Skin epidermis (tissue), 12 donors: ENCODE data around the gene PLCD3.

Experiments used
- H3K27ac ChIP-seq, 21 experiments: fragments of 200-600 bp; sonication (generic) in 11 of 21; one replicate each; pipeline ENCODE4 v1.5.0; 2020; ENCODE audit warnings: mild to moderate bottlenecking in 3 of 21, inconsistent platforms in 2 of 21, moderate library complexity in 2 of 21
- H3K4me3 ChIP-seq, 7 experiments: fragments of 200-600 bp; sonication (generic) in 2 of 7; one replicate each; pipeline ENCODE4 v1.5.0; 2020; ENCODE audit warnings: inconsistent platforms in 2 of 7, mild to moderate bottlenecking in 2 of 7, moderate library complexity in 1 of 7

The PLCD3 gene, protein sequence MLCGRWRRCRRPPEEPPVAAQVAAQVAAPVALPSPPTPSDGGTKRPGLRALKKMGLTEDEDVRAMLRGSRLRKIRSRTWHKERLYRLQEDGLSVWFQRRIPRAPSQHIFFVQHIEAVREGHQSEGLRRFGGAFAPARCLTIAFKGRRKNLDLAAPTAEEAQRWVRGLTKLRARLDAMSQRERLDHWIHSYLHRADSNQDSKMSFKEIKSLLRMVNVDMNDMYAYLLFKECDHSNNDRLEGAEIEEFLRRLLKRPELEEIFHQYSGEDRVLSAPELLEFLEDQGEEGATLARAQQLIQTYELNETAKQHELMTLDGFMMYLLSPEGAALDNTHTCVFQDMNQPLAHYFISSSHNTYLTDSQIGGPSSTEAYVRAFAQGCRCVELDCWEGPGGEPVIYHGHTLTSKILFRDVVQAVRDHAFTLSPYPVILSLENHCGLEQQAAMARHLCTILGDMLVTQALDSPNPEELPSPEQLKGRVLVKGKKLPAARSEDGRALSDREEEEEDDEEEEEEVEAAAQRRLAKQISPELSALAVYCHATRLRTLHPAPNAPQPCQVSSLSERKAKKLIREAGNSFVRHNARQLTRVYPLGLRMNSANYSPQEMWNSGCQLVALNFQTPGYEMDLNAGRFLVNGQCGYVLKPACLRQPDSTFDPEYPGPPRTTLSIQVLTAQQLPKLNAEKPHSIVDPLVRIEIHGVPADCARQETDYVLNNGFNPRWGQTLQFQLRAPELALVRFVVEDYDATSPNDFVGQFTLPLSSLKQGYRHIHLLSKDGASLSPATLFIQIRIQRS

DNA sequence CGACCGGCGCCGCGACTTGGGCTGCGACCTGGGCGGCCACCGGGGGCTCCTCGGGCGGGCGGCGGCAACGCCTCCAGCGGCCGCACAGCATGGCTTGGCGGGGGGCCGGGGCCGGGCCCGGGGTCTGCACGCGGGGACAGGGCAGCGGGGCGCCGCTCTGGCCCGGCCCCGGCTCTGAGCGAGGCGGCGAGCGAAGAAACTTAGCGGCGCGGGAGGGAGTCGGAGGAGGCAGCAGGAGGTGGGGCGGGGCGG lies at the start of gene PLCD3:
Gene PLCD3 (minus strand): TSS at position 196 of the 252 bp plus-strand sequence. CDS start 105 bp downstream, at position 91.
- H3K4me3 ChIP-seq: peak within 1 kb of the TSS; percentile 41 to 85 (median 81)
- peak within 1 kb of the TSS; percentile 34 to 94 (median 85) for H3K27ac ChIP-seq

DNA sequence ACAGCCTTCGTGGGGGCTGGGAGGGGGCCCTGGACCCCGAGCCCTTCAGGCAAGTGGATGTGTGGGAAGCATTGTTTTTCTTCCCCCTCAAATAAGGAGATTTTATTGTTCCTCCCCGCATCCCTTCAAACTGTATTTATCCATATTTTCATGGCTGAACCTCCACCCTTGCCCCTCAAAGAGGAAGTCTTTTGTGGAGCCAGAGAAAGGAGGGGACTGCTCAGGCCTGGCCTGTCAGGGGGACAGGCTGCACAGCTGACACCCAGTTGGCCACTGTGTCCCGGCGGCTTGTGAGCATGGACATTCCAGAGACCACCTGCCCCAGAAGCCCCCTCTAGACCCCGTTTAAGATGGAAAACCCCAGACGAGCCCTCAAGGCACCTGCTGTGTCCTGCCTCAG lies 45.2 kb upstream of the PLCD3 start:
- H3K27ac ChIP-seq: no peak overlapping the region
- no peak overlapping the region for H3K4me3 ChIP-seq

DNA sequence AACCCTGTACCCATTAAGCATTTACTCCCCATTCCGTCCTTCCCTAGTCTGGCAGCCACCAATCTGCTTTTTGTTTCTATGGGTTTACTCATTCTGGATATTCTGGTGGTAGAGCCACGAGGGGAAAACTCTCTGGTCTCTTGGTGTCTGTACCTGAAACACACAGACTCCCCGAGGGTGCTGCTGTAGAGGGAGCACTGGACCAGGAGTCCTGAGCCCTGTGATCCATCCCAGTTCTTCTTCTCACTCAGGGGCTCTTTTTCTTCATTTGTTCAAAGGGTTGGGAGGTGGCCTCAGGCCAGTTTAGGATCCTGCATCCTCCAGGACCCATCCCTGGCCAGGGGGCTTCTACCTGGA lies 43.4 kb upstream of the PLCD3 start:
- no peak overlapping the region for H3K4me3 ChIP-seq
- peak overlapping the region in 11 of 21 experiments; percentile 0 to 70 (median 47) for H3K27ac ChIP-seq

DNA sequence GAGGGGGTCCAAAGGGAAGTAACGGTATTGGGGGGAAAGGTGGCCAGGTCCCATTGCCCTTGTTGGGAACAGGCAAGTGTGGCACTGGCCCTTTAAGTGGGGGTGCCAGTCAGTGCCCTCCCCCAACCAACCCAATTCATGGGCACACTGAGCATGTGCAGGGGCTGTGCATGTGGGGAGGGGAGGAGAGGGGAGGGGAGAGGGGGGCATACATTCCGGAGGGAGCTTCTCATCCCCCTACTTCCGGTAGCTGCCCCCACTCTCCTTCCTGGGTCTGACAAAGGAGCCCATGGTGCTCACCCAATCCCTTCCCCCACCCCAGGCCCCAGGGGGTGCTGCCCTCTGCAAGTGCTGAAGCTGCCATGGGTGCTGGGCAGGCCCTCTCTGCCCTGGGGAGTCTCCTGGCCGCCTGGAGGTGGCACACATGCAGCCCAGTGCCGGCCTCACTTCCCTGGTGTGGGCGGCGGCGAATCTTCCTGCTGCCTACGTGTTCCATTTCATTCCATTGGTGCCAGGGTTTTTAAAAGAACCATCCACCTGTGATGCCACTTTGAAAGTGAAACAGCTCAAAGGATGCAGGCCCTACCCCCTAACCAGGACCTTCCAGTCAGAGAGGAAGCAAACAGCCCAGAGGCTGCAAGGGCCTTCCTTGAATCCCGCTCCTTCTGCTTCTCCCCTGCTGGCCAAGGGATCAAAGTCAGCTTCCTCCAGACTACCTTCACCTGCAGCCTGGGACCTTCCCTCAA lies 40.4 kb upstream of the PLCD3 start:
- Histone ChIP-seq H3K27ac (peak overlapping the region; percentile 51 to 98 (median 92)), H3K4me3 (peak overlapping the region; percentile 9 to 33 (median 20))

DNA sequence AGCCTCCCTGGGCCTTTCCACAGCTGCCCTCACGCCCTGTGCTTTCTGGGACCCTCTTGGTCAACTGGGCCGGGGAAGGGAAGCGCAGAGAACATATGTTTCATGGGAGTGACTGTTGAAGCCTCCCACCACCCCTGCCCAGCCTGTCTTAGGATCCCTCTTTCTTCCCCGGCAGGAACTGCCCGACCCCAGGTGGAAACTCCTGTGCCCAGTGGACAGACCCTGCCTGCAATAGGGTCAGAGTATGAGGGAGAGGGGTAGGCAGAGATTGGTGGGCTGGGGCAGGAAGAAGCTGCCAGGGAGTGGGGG lies 39.9 kb upstream of the PLCD3 start:
- peak overlapping the region; percentile 9 to 33 (median 20) for H3K4me3 ChIP-seq

DNA sequence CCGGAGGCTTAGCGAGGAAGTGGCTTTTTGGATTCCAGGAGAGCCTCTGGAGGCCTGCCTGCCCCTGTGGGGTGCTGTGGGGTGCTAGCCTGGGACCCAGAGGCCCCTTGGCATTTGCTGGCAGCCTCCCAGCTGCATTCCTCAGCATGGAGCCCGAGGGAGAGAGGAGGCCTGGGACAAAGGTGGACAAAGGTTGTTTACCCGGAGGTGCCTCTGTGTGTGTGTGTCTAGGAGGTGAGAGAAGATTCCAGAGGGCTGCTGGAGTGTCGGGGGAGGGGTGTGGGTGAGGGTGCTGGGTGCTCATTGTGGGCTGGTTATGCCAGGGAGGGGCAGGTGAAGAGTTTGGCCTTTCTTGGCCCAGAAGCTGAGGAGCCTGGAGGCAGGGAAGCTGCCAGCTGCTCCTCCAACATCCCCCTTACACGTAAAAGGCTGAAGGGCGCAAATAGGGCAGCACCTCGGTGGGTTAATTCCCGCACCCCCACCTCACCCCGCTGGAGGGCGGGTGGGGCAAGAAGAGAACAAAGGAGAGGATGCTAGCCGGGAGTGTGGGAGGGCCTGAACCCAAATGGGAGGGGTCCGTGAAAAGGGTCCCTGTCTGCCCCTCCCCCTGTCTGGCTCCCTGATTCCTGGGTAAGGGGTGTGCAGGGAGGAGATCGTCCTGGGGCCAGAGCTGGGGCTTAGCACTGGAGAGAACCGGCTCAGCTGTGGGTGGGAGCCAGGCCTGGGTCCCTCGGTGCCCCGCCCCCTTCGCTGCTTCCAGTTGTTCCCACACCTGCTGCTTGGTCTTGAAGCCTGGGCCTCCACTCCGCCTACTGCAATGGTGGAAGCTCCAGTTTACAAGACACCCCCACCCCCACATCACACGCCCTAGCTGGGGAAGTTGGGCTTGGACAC lies 39.3 kb upstream of the PLCD3 start:
- peak overlapping the region; percentile 9 to 33 (median 20) for H3K4me3 ChIP-seq

More for the DNA sequence above, 39.9 kb upstream of the PLCD3 start:
- peak overlapping the region; percentile 51 to 98 (median 92) for H3K27ac ChIP-seq

DNA sequence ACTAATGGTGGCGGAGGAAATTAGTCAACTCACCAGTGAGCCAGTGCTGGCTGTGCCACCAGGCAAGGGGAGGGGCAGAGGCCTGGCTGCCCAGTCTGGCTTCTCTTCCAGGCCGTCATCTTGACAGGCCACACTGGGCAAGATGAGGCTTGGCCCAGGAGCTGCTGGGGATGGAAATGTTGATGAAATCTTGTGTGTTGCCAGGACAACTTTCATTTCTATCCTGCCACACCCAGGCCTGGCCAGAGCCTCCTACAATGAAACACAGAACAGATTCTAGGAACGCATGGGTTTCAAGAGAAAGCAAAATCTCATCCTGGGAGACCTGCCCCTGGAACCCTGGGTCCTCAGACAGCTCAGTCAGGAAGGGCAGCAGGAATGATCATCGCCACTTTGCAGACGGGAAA lies 38.6 kb upstream of the PLCD3 start:
- Histone ChIP-seq H3K4me3 (peak overlapping the region in 6 of 7 experiments; percentile 9 to 33 (median 18)), H3K27ac (peak overlapping the region; percentile 51 to 98 (median 92))

More for the DNA sequence above, 39.3 kb upstream of the PLCD3 start:
- H3K27ac ChIP-seq: peak overlapping the region; percentile 51 to 98 (median 92)

DNA sequence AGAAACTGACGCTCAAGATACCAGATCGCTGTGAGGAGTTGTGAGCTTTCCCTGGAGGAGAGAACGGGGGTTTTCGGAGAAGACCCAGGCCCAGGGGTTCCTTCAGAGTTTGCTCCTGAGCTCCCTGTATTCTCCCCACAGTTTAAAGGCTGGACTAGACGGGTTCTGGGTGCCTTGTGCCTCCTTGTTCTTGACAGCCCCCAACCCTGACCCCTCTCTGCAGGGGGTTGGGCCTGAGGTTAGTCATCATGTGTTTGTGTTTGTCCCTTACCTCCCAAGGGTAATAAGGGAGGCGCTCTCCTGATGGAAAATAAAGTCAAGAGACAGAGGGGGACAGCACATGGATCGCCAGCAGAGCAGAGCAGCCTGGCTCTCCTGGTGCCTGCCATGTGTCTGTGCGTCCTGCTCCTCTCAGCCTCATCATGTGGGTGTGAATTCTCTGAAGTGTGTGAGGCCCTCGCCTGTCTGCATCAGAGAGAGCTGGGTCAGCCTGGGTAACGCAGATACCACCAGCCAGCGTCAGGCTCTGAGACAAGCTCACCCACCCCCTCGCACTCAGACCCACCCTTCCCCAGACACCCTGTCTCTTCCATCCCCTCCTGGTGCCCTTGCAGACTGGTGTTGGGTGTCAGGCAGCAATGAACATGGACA lies 38.1 kb upstream of the PLCD3 start:
- Histone ChIP-seq H3K27ac (peak overlapping the region in 20 of 21 experiments; percentile 83 to 98 (median 92)), H3K4me3 (peak overlapping the region in 1 of 7 experiments; percentile 33)

DNA sequence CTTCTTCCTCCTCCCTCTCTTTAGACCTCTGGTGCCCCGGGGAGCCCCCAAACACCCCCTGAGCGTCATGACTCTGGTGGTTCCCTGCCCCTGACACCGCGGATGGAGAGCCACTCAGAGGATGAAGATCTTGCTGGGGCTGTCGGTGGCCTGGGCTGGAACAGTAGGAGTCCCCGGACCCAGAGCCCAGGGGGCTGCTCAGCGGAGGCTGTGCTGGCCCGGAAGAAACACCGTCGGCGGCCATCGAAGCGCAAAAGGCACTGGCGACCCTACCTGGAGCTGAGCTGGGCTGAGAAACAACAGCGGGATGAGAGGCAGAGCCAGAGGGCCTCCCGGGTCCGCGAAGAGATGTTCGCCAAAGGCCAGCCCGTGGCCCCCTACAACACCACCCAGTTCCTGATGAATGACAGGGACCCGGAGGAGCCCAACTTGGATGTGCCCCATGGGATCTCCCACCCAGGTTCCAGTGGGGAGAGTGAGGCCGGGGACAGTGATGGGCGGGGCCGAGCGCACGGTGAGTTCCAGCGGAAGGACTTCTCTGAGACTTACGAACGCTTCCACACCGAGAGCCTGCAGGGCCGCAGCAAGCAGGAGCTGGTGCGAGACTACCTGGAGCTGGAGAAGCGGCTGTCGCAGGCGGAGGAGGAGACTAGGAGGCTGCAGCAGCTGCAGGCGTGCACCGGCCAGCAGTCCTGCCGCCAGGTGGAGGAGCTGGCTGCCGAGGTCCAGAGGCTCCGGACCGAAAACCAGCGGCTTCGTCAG lies 36.9 kb upstream of the PLCD3 start:
- no peak overlapping the region for H3K4me3 ChIP-seq
- peak overlapping the region in 8 of 21 experiments; percentile 6 to 98 (median 92) for H3K27ac ChIP-seq

DNA sequence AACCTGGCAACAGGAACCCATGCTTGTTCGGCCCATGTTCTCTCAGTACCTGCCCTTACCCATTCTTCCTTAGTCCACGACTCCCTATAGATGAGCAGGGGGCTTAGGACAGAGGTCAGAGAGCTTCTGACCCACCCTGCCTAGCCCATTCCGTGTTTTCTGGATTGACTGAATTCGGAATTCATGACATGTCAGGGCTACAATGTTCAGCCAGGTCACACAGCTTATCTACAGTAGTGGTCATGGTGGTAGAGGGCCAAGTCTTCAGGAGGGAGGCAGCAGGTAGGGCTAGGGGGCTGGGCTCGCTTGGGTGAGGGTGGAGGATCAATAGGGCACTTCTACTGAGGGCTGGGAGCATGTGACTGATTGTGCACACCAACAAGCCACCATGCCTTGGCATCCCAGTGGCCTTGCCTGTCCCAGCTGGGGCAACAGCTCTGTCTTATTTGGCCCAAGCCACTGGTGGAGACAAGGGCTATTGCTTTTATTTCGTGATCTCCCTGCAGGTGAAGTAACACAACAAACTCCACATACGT lies 32.5 kb upstream of the PLCD3 start:
- Histone ChIP-seq H3K4me3 (no peak overlapping the region), H3K27ac (peak overlapping the region in 3 of 21 experiments; percentile 12 to 37 (median 32))

DNA sequence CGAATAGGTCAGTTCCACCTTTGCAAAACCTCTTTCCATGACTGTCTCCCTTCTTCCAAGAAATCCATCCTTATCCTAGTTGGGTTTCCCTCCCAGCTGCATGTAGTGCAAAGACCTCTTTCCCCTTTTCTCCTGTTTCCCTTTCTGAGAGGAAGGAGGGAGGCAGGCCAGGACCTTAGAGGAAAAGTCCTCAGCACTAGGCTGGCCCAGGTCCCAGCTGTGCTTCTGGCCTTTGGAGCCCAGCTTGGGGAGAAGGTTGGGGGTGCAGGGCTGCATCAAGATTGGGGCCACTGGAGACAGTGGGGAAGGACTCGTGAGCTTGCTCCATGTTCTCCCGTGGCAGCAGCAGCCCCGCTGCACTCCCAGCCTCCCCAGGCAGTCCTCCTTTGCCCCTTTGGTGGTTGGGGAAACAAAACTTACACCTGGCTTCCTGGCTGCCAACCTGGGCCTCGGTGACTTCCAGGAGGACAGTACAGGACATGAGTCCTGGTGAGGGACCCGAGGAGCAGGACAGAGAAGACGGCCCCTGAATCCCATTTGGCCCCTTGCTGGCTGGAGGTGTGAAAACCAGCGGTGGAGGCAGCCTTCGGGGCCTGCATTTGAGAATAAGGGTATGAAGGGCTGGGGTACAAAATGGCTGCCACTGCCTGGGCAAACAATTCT lies 29.8 kb upstream of the PLCD3 start:
- Histone ChIP-seq H3K4me3 (peak overlapping the region in 5 of 7 experiments; percentile 6 to 89 (median 10)), H3K27ac (peak overlapping the region in 19 of 21 experiments; percentile 11 to 100 (median 67))

DNA sequence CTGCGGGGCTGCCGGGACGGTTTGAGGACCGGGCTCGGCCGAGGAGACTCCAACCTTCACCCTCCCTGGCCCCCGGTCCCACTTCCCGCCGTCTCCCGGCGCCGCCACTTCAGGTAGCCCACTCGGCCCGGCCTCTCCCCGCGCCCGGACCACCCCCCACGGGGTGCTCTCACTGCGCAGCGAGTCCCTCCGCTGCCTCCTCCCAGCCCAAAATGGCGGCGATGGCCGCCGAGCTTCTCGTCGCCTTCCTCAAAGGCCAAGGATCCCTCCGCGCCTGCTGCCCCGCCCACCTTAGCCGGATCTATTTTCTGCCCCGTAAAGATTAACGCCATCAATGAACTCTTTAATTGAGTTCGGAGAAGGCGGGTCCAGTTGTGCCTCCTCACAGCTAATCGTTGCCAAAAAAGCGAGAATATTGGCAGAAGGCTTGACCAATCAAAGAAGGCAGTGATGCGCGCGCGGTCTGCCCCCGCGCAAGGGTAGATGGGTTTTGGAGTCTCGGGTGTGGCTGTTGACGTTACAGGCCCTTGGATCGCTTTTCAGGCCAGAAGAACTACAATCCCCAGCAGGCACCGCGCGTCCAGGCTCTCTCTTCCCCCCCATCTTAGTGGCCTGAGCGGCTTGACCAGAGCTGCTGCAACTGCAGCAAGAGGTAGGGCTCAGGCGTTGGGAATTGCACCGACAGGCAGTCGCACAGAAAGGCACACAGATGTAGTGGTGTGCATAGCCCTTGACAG lies 29.1 kb upstream of the PLCD3 start, which contains the start of gene HEXIM2:
Gene HEXIM2 (plus strand): TSS at position 588 of the 737 bp plus-strand sequence. CDS start 919 bp downstream, outside the sequence.
- peak within 1 kb of the TSS; percentile 99 to 100 (median 100) for H3K27ac ChIP-seq
- H3K4me3 ChIP-seq: peak within 1 kb of the TSS; percentile 70 to 89 (median 79)

DNA sequence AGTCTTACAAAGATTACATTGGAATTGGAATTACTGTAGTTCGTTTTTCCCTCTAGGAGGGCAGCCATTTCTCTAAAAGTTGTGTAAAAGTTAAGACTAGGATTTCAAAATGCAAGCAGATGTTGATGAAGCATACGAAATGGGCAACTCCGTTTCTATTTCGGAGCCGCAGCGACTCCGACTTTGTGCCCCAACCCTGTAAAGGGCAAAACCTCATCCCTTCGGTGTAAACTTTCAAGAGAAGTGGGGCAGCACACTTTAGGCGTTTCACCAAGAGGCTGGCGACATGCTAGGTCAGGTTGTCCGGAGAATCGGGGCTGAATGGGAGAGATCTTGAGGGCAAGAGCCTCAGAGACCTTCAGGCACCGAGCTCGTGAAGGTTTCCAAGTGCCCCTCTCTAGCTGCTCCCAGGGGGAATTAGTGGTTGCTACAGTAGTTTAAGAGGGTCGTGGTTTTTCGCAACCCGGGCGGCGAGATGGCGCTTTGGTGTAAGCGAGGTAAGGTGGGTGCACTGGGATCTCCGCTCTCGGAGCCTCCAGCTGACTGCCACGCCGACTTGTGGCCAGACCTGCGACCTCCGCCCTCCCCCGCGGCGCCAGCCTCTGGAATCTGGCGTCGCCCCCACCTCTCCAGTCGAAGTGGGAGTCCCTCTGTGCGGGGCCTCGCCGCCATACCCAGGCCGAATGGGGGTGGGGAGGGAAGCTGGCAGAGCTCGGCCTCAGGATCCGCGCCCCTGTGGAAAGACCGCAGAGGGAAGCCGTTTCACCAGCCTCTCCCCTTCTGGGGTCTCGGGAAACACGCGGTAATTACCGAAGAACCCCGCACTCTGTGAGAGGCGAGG lies 28.4 kb upstream of the PLCD3 start:
- Histone ChIP-seq H3K4me3 (peak overlapping the region; percentile 70 to 89 (median 79)), H3K27ac (peak overlapping the region; percentile 99 to 100 (median 100))

DNA sequence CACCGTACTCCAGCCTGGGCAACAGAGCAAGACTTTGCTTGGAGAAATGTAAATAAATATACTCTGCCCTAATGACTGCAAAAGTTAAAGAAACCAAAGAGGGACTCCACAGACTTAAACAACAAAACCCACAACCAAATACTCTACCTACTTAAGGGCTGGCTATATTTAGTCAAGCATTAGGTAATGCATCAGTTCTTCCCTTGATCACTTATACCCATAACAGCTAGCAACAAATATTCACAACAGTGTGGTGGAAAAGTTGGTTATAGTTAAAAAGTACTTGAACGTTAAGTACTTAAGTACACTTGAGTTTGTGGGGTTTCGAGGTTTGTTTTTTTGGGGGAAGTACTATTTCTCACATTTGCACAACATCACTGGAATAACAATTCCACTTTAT lies 23.9 kb upstream of the PLCD3 start:
- no peak overlapping the region for H3K27ac ChIP-seq

DNA sequence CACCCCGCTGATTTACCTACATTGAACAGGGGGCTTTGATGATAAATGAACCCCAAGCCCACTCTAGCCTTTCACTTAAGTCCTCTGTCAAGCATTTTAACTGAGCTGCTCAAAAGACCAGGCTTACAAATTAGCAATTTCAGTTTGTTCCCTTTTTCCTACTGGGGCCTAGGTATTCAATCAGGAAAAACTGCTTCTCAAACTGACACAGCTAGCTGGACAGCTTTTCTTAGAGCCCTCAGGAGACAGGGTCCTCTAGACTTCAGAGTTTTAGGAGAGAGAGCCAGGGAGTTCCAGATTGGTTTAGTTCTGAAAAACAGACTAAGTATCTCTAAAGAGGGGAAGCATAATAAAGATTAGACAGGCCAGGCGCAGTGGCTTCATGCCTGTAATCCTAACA lies 23.2 kb upstream of the PLCD3 start:
- Histone ChIP-seq H3K4me3 (no peak overlapping the region), H3K27ac (peak overlapping the region in 8 of 21 experiments; percentile 1 to 69 (median 34))

More for the DNA sequence above, 23.9 kb upstream of the PLCD3 start:
- H3K4me3 ChIP-seq: no peak overlapping the region
